T47D (cell line): Measurements from ENCODE around the gene PPP1R7.

Experiments used
- DNase-seq, 2 experiments: peaks; one replicate each; pipeline versions ENCODE4 v3.0.0 to v3.0.0-alpha.2; 2011 to 2012; ENCODE audit warnings: low read depth in 1 of 2, low spot score in 1 of 2
- JUND ChIP-seq: IDR thresholded peaks from 2 replicates; pipeline ENCODE4 v1.6.1; 2012; ENCODE audit warnings: low read depth
- in situ Hi-C: cut with HindIII; loops from 2 replicates; pipeline ENCODE4 v1.10.0; 2016; ENCODE audit warnings: low sequenced_read_pairs, low pct_unique_long_range_greater_than_20kb

The PPP1R7 gene

DNA sequence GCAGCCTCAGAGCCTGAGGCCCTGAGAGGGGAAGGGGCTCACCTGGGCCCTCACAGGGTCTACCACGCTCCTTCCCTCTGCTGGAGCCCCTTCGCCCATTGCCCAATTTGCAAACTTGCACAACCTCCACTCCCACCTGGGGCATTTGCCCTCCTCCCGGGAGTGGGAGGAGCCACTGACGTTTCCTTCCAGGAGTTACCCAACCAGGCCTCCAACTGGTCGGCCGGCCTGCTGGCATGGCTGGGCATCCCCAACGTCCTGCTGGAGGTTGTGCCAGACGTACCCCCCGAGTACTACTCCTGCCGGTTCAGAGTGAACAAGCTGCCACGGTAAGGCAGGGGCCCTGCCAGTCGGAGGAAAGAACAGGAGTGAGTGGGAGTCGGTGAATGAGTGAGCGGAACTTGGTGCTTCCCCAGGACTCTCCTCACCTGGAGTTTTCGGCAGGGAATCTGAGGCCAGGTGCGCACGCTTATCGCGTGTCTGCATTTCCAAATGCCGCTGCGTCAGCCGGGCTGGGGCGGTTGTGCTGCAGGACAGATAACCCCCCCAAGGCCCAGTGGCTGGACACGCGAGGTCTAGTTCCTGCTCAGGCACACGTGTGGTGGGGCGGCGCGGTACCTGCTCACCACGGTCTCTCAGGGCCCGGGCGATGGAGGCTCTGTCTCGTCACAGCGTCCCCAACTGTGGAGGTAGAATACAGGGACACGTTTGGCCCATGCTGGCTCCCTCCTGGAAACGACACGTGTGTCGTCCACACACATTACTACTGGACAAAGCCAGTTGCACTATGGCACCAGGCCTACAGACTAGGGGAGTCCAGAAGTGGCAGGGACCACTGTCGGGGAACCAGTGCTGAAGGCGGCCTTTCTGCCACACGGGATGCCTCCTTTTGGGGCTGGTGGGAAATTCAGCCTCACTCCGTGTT is 49.9 kb downstream of the PPP1R7 start:
- in situ Hi-C loops, result no loop called here
- TF ChIP-seq JUND, result no peak

DNA sequence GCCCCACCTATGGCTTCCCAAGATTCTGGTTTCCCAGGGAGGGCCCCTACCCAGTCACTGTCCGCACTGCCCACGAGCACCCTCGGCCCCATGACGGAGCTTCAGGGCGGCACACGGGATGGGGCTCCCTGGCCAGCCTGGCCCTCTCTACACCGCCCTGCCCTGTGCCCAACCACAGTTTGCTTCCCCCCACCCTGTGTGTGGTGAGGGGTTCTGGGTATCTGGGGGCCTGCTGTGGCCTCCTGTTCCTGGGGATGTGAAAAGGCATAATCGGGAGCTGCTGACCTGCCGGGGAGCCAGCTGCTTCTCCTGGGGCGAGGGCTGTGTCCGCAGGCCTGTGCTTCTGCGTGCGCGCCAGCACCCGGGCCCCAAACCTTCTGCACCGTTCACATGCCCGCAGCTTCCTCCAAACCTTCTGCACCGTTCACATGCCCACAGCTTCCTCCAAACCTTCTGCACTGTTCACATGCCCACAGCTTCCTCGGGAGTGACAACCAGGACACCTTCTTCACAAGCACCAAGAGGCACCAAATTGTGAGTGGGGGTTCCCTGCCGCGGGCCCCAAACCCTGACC is 50.6 kb downstream of the PPP1R7 start:
- no peak for TF ChIP-seq JUND
- in situ Hi-C loops, result no loop called here
- DNase-seq, result no peak

More for the DNA sequence above, 49.9 kb downstream of the PPP1R7 start:
- DNase-seq, result peak in 1 of 2 experiments; percentile 49

DNA sequence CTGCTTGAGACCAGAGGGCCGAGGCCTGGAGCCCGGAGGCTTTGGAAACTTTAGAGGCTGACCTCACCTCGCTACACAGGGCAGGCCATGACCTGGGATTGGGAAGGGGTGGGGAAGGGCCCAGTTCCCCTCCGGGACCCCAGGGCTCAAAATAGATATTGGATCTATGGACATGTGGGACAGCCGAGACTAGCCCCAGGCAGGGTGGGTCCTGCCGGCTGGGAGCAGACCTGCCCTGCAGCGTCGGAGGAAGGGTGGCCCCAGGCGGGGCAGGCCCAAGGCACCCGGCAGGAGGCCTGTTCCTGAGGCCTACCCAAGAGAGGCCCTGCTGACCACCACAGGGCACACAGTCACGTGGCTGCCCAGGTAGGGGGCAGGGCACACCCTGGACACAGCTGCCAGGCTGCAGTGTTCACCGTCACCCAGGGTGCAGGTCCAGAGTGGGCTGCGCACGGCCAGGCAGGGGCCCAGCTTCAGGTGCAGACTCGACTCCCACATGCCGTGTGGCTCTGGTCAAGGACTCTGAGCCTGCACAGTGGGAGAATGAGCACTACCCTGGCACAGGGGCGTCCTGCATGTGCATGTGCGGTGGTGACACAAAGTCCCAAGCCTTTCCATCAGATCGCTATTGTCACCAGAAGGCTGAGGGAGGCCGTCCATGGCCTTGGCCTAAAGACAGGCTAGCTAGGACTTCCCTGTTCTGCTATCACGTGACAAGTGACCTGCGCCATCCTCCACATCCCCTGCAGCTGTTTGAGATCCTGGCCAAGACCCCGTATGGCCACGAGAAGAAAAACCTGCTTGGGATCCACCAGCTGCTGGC is 51.4 kb downstream of the PPP1R7 start:
- no peak for DNase-seq
- no peak for TF ChIP-seq JUND
- in situ Hi-C loops, result no loop called here

DNA sequence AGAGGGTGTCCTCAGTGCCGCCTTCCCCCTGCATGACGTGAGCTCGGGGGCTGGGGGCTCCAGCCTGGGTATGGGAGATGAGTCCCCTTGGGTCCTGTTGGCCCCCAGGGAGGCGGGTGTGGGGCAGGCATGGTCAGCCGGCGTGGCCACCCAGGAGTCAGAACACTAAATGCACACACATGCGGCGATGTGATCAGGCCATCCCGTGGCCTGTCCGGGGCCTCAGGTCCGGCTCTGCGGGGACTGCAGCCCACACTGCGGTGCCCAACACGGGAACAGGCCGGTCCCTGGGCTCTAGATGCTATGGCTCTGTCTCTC is 52.0 kb downstream of the PPP1R7 start:
- in situ Hi-C loops, result no loop called here
- no peak for TF ChIP-seq JUND

DNA sequence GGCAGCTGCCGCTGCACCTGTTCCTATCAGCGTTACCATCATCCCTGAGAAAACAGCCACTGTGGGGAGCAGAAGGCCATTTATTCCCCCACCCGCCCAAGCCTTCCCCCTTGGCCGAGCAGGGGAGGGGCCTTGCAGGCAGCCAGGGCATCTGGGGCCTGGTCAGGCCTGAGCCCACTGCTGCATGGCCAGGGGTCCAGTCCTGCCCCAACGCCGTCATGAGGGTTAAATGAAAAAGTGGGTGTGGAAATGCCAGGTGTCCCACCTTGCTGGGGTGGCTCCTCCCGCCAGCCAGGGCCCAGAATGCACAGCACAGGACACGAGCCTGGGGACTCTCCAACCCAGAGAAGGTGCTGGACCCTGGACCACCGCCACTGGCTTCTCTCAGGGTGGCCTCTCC is 52.4 kb downstream of the PPP1R7 start:
- in situ Hi-C loops, result no loop called here
- DNase-seq, result no peak
- TF ChIP-seq JUND, result no peak

More for the DNA sequence above, 52.0 kb downstream of the PPP1R7 start:
- no peak for DNase-seq

DNA sequence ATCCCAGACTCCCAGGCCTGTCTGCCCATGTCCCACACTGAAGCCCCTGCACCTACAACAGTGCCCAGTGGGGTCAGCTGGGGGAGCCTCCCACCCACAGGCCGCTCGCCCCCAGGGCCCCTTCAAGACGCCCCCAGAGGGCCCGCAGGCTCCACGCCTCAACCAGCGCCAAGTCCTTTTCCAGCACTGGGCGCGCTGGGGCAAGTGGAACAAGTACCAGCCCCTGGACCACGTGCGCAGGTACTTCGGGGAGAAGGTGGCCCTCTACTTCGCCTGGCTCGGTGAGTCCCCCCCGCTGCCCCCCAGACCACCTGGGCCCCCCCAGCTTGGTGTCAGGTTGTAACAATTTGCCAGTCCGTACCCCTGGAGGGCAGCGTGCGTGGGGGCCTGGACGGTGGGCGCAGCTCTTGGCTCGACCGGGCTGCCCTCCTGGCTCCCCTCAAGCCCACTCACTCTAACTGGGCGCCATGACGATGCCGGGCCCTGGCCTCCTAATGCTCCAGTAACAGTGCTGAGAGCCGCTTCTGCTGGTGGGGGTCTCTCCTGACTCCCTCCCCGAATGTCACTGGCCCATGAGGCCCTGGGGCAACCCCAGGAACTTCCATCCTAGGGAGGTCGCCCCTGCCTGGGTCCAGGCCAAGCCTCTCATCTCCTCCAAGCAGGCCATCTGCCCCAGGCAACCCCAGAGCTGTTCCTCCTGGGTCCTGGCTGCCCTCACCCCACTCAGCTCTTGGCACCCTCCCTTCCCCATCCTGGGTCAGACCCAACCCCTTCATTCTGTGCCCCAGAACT is 53.1 kb downstream of the PPP1R7 start:
- in situ Hi-C loops, result no loop called here
- DNase-seq, result no peak
- no peak for TF ChIP-seq JUND

DNA sequence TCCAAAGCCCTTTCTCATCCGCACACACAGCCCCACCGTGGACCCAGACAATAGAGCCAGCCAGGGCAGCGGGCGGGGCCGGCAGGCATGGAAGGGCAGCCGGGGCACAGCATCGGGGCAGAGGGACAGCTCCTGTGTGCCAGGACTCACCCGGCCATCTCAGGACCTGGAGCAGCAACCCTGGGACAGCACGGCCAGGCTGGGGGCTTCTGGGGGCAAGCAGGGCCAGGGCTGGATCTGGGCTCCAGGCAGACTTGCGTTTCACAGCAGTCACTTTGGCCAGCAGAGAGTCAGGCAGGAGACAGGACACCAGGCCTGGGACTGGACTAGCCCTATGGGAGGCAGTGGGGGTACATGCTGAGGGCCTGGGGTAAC is 53.7 kb downstream of the PPP1R7 start:
- no peak for DNase-seq
- in situ Hi-C loops, result no loop called here
- no peak for TF ChIP-seq JUND

DNA sequence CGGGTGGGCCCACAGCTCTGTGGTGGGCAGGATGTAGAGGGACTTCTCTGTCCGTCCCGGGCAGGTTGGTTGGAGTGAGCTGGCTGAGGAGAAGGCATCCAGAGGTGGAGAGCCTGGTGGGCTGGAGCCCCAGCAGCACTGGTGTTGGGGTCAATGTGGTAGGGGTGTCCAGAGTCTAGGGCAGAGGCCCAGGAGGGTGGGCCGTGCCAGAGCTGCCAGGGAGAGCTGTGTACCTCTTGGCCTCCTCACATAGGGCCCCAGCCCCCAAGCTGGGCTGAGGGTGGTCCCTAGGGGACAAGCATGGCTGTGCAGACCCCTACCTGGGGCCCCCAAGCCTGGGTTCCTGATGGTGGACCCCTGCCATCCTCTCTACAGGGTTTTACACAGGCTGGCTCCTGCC is 54.2 kb downstream of the PPP1R7 start:
- in situ Hi-C loops, result no loop called here
- no peak for TF ChIP-seq JUND
- DNase-seq, result no peak

DNA sequence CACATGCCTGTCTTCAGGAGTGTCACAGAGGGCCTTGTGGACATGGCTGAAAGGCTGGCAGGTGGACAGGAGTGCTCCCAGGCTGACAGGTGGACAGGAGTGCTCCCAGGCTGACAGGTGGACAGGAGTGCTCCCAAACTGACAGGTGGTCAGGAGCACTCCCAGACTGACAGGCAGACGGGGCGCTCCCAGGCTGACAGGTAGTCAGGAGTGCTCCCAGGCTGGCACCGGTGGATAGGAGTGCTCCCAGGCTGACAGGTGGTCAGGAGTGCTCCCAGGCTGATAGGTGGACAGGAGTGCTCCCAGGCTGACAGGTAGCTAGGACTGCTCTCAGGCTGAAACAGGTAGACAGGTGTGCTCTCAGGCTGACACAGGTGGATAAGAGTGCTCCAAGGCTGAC is 54.8 kb downstream of the PPP1R7 start:
- no peak for TF ChIP-seq JUND
- in situ Hi-C loops, result no loop called here
- no peak for DNase-seq

DNA sequence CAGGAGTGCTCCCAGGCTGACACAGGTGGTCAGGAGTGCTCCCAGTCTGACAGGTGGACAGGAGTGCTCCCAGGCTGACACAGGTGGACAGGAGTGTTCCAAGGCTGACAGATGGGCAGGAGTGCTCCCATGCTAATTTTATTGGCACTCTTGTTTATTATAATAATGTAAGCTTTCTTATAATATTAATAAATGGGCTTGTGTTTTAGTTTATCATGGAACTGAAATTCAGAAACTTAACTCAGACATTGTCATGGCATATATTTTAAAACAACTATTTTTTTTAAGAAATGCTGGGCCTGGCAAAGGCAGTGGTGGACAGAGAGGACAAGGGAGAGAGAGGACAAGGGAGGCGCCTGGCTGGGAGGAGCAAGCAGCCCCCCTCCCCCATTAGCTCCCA is 56.9 kb downstream of the PPP1R7 start:
- DNase-seq, result no peak
- TF ChIP-seq JUND, result no peak
- in situ Hi-C loops, result no loop called here

DNA sequence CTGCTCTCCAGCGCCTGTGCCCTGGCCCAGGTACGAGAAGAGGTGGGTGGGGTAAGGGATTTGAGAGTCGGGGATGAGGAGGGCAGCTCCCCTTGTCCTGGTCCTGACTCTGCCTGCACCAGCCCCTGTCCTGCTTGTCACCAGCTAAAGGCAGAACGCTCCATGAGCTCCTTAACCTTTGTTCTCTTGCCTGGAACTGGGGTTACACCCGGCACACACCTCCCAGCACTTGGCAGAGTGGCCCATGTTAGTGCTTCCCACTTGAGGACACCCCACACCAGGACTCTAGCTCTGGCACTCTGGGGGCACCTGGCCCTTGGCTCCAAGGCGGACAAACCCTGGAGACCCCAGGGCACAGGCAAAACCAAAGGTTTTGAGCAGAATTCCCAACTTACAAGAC is 57.4 kb downstream of the PPP1R7 start:
- in situ Hi-C loops, result no loop called here
- TF ChIP-seq JUND, result no peak
- DNase-seq, result no peak

DNA sequence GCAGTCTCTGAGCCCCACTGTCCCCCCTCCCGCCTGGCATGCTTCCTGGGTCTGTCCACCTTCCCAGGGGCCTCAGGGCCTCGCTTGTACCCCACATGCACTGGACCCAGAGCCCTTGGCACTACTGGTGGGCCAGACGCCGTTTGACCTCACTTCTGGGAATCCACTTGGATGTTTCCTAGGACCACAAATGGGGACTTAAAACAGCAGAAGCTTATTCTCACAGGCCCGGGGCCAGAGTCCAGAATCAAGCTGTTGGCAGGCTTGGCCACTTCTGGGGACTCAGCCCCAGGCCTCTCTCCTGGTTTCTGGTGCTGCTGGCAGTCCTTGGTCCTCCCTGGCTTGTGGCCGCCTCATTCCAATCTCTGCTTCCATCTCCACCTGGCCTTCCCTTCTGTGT is 57.8 kb downstream of the PPP1R7 start:
- no peak for DNase-seq
- TF ChIP-seq JUND, result no peak
- in situ Hi-C loops, result no loop called here
